Hepatocyte (in vitro differentiated cells): Measurements from ENCODE around the gene MRPL21.

ENCODE experiments used
- CTCF ChIP-seq: fragments of 200-600 bp; sonication (generic); IDR thresholded peaks from 2 replicates; pipeline ENCODE4 v1.5.1; 2016; ENCODE audit warnings: antibody characterized with exemption, mild to moderate bottlenecking; ENCODE audit not compliant: poor library complexity
- EZH2 ChIP-seq: fragments of 200-600 bp; sonication (generic); IDR thresholded peaks from 2 replicates; pipeline ENCODE4 v1.6.1; 2016; ENCODE audit warnings: antibody characterized with exemption, mild to moderate bottlenecking, borderline replicate concordance
- EZH2phosphoT487 ChIP-seq: fragments of 200-600 bp; sonication (generic); IDR thresholded peaks from one replicate; pipeline ENCODE4 v1.6.1; 2018; ENCODE audit warnings: antibody characterized with exemption, mild to moderate bottlenecking, low read depth, moderate library complexity; ENCODE audit not compliant: unreplicated experiment, severe bottlenecking

DNA sequence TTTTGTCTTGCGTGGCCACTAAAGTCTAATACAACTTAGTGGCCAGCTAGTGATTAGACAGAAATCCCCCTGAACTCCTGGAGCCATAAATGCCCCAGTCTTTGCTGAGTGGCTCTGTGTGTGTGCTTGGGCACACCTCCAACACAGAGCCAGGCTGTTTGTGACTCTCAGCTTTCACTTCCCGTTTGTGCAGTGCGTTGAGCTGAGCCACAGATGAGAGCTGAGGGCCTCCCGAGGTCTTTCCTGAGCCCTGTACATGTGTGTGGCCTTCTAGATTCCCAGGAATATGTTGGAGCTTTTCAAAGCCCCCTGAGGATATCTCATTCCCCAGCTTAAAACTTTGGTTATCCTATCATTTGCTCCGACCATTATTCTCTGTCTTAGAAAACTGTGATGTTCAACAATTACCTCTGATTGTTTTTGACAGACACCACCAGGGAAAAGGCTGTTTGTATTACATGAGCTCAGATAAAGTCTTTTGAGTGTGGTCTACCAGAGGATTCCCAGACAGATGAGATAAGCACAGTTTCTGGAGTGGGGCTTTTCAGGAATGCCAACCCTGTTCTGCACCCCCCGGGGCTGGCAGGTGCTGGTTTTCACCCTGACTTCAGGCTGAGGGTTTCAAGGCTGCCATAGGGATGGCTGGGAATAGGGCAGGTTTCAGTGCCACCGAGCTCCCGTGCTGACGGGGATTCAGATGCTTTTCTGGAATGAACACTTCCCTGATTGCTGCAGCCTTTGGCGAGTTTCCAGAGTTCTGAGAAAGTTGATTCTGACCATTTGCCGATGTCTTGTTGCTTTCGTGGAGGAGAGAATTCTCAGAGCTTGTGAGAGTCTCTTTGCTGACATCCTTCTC, 23.9 kb upstream of the MRPL21 start:
- TF ChIP-seq CTCF (no peak), EZH2 (no peak), EZH2phosphoT487 (no peak)
